Spleen (tissue), 11 donors: ENCODE results near the gene MINDY4B. TPM values are rescaled to one million over a fixed set of nuclear protein-coding genes. Genes with fewer than 3 reads are reported as not detected.
A peak's percentile ranks its signal among the peaks of the same experiment; 100 is the strongest.

Experiments used
- DNase-seq: peaks from one replicate; pipeline ENCODE4 v3.0.0-alpha.2; 2020
- H3K27ac ChIP-seq, 8 donors: fragments of 200-600 bp; sonication (generic) in 7 of 8; 1 replicate in 4 of 8; 2 replicates in 4 of 8; pipeline versions ENCODE4 v1.5.0 to v1.8.0; 2016 to 2021; ENCODE audit warnings: inconsistent platforms in 4 of 8, mild to moderate bottlenecking in 4 of 8, moderate library complexity in 1 of 8
- H3K27me3 ChIP-seq, 7 donors: fragments of 200-600 bp; sonication (generic) in 6 of 7; replicated peaks in 1 of 7; 1 replicate in 4 of 7; 2 replicates in 3 of 7; pipeline versions ENCODE4 v1.5.0 to v1.8.0; 2016 to 2021; ENCODE audit warnings: inconsistent platforms in 3 of 7, mild to moderate bottlenecking in 1 of 7
- H3K36me3 ChIP-seq, 6 donors: fragments of 200-600 bp; sonication (generic) in 5 of 6; 1 replicate in 4 of 6; 2 replicates in 2 of 6; pipeline versions ENCODE4 v1.5.0 to v1.8.0; 2016 to 2021; ENCODE audit warnings: inconsistent platforms in 2 of 6
- H3K4me1 ChIP-seq, 6 donors: fragments of 200-600 bp; sonication (generic) in 5 of 6; 1 replicate in 3 of 6; 2 replicates in 3 of 6; pipeline versions ENCODE4 v1.5.0 to v1.8.0; 2016 to 2021; ENCODE audit warnings: inconsistent platforms in 3 of 6
- H3K4me3 ChIP-seq, 8 donors: fragments of 200-600 bp; sonication (generic) in 7 of 8; 1 replicate in 4 of 8; 2 replicates in 4 of 8; pipeline versions ENCODE4 v1.5.0 to v1.8.0; 2016 to 2021; ENCODE audit warnings: inconsistent platforms in 4 of 8, mild to moderate bottlenecking in 4 of 8, moderate library complexity in 2 of 8
- H3K9me3 ChIP-seq, 8 donors: fragments of 200-600 bp; sonication (generic) in 7 of 8; 1 replicate in 4 of 8; 2 replicates in 4 of 8; pipeline versions ENCODE4 v1.5.0 to v1.8.0; 2016 to 2021; ENCODE audit warnings: inconsistent platforms in 4 of 8
- POLR2A ChIP-seq, 3 donors: fragments of 450-650 bp; IDR thresholded peaks; one replicate each; pipeline ENCODE4 v1.5.1; 2017; ENCODE audit warnings: antibody characterized with exemption in 3 of 3, mild to moderate bottlenecking in 1 of 3
- POLR2AphosphoS5 ChIP-seq, 3 donors: sonication (generic); formaldehyde crosslinking; IDR thresholded peaks; one replicate each; pipeline ENCODE4 v1.5.1; 2017; ENCODE audit warnings: antibody characterized with exemption in 3 of 3
- WGBS, 5 donors: extraction: QIAGEN DNeasy Blood & Tissue Kit in 3 of 5; methylation state at CpG; one replicate each; pipeline versions ENCODE4 v1.1.5 to v1.1.7; 2013 to 2018; 5-methylcytosine and 5-hydroxymethylcytosine counted together
- intact Hi-C: fragments of 100-400 bp; cut with DNase I; formaldehyde crosslinking; loops from one replicate; pipeline ENCODE4 v1.15.0; 2023; ENCODE audit warnings: low total_unique reads
- polyA plus RNA-seq, 3 donors: library from polyadenylated mRNA; stranded (reverse); fragments of 200-250 nt; gene quantifications; one replicate each; pipeline ENCODE4 v1.2.1, GENCODE V29; 2013
- total RNA-seq, 7 donors: library from RNA; depleted of rRNA in 3 of 7; stranded (reverse); fragments of >200 nt in 3 of 7; fragmentation: NEBNext Ultra II Directional in 4 of 7; extraction: Animal tissue kit (Norgen Biotek cat#: 25700) in 4 of 7; gene quantifications; one replicate each; pipeline versions ENCODE4 v1.1.0 to v1.2.1, GENCODE V29; 2016 to 2021
- TF ChIP-seq, protein P1 (sequence below), 11 experiments: fragments of 200-600 bp in 7 of 11; fragments of 450-650 bp in 4 of 11; sonication (generic) in 4 of 11; IDR thresholded peaks in 8 of 11; conservative IDR thresholded peaks in 3 of 11; 1 replicate in 7 of 11; 2 replicates in 4 of 11; pipeline versions ENCODE4 v1.4.0 to v1.8.0; 2016 to 2021; ENCODE audit warnings: antibody characterized with exemption in 11 of 11, inconsistent platforms in 4 of 11, mild to moderate bottlenecking in 1 of 11
- donor health status: healthy with polysubstance abuse.
- donor health status: DM: no; HTN: no; CAD: no; lungs with moderate emphysema.
- donor health status: DM: no; HTN: no; CAD: no.
- donor health status: Bipolar disorder and iron deficiency.
- donor health status: healthy.
- donor health status: DM: no; HTN: no; CAD: no.
- donor health status: DM: yes; HTN: yes; CAD: no.

Gene MINDY4B
- total and polyA plus RNA-seq, 10 donors, result not detected

DNA sequence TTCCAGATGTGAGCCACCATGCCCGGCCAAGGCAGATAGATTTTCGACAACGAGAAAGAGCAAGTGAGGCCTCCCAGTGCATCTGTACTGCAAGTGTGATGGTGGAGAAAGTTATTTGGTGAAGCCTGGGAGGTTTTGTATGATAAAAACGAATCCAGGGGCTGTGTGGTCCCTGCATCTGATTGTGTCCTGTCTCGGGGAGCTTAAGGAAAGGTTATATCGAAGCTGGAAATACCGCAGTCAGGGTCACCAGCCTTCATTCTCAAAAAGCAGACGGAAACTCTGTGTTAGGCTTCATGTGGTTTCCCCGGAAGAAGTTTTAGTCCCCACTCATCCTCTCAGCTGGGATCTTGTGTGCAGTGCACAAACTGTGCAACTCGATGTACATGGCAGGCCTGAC lies 3.4 kb downstream of the MINDY4B start:
- no peak for DNase-seq

GRCh38 chr3:150899141-150899540 lies 6.1 kb downstream of the MINDY4B start:
- H3K4me1 ChIP-seq, result no peaks in the 10 kb centered on the region
- H3K4me3 ChIP-seq, result no peak overlapping the region
- no peak for DNase-seq
- WGBS, 5 donors, result 11 to 21% (median 12%) methylated on average over 2 of the region's 2 CpGs
- no peaks in the 10 kb centered on the region for H3K36me3 ChIP-seq
- TF ChIP-seq POLR2AphosphoS5 (IDR thresholded peaks at IDR 0.05), result no peak
- TF ChIP-seq, protein P1, sequence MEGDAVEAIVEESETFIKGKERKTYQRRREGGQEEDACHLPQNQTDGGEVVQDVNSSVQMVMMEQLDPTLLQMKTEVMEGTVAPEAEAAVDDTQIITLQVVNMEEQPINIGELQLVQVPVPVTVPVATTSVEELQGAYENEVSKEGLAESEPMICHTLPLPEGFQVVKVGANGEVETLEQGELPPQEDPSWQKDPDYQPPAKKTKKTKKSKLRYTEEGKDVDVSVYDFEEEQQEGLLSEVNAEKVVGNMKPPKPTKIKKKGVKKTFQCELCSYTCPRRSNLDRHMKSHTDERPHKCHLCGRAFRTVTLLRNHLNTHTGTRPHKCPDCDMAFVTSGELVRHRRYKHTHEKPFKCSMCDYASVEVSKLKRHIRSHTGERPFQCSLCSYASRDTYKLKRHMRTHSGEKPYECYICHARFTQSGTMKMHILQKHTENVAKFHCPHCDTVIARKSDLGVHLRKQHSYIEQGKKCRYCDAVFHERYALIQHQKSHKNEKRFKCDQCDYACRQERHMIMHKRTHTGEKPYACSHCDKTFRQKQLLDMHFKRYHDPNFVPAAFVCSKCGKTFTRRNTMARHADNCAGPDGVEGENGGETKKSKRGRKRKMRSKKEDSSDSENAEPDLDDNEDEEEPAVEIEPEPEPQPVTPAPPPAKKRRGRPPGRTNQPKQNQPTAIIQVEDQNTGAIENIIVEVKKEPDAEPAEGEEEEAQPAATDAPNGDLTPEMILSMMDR (IDR thresholded peaks at IDR 0.05 in 8 of 11, conservative IDR thresholded peaks at IDR 0.05 in 3 of 11), result no peak
- TF ChIP-seq POLR2A (IDR thresholded peaks at IDR 0.05), result no peak
- intact Hi-C loops, result no loop called here
- peak overlapping the region in 2 of 8 donors; percentile 33 to 62 for H3K27ac ChIP-seq
- H3K27me3 ChIP-seq, result no peaks in the 10 kb centered on the region
- no peaks in the 10 kb centered on the region for H3K9me3 ChIP-seq

More for the DNA sequence above, 3.4 kb downstream of the MINDY4B start:
- TF ChIP-seq POLR2A (IDR thresholded peaks at IDR 0.05) (no peak), POLR2AphosphoS5 (IDR thresholded peaks at IDR 0.05) (no peak)
- TF ChIP-seq, protein P1 (IDR thresholded peaks at IDR 0.05 in 8 of 11, conservative IDR thresholded peaks at IDR 0.05 in 3 of 11), result no peak
- Histone ChIP-seq H3K27me3 (no peaks in the 10 kb centered on the region), H3K36me3 (no peaks in the 10 kb centered on the region), H3K4me3 (no peak overlapping the region), H3K27ac (no peak overlapping the region), H3K4me1 (no peaks in the 10 kb centered on the region), H3K9me3 (no peaks in the 10 kb centered on the region)
- intact Hi-C loops, result no loop called here
- WGBS, 5 donors, result 87 to 91% (median 88%) methylated on average over 9 to 10 of the region's 10 CpGs

GRCh38 chr3:150898046-150898754 lies 7.0 kb downstream of the MINDY4B start:
- 73 to 89% (median 78%) methylated on average over 3 of the region's 3 CpGs for WGBS, 5 donors
- Histone ChIP-seq H3K4me1 (no peaks in the 10 kb centered on the region), H3K36me3 (no peaks in the 10 kb centered on the region), H3K4me3 (no peak overlapping the region), H3K27me3 (no peaks in the 10 kb centered on the region), H3K27ac (no peak overlapping the region), H3K9me3 (no peaks in the 10 kb centered on the region)
- intact Hi-C loops, result no loop called here
- DNase-seq, result no peak
- TF ChIP-seq, protein P1 (IDR thresholded peaks at IDR 0.05 in 8 of 11, conservative IDR thresholded peaks at IDR 0.05 in 3 of 11), result no peak
- TF ChIP-seq POLR2A (IDR thresholded peaks at IDR 0.05) (no peak), POLR2AphosphoS5 (IDR thresholded peaks at IDR 0.05) (no peak)

DNA sequence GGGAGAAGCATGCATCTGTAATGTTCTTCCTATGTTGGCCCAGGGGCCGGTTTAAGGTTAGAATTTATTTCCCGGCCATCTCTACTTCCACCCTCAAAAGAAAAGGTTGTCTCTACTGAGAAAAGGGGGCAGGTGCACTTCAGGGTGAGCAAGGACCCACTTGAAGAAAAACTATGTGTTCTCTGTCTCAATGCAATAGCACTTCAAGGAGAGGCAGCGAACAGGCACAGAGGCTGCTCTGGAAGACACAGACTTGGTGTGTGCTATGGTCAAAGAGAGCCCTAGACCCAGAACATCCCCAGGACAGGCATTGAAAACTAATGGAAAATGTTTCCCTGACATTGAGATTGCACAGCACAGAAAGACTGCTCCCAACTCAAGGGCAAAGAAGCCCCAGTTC lies 7.6 kb downstream of the MINDY4B start:
- no peak overlapping the region for H3K4me3 ChIP-seq
- DNase-seq, result no peak
- H3K27me3 ChIP-seq, result no peaks in the 10 kb centered on the region
- TF ChIP-seq POLR2AphosphoS5 (IDR thresholded peaks at IDR 0.05) (no peak), POLR2A (IDR thresholded peaks at IDR 0.05) (no peak)
- TF ChIP-seq, protein P1 (IDR thresholded peaks at IDR 0.05 in 8 of 11, conservative IDR thresholded peaks at IDR 0.05 in 3 of 11), result no peak
- no peaks in the 10 kb centered on the region for H3K9me3 ChIP-seq
- H3K27ac ChIP-seq, result no peak overlapping the region
- WGBS, 5 donors, result 74 to 95% (median 90%) methylated on average over 3 of the region's 3 CpGs
- H3K4me1 ChIP-seq, result no peaks in the 10 kb centered on the region
- H3K36me3 ChIP-seq, result no peaks in the 10 kb centered on the region
- intact Hi-C loops, result no loop called here
